GM12878 (cell line): ENCODE data around the gene KIRREL3.

Experiments used
- BHLHE40 ChIP-seq, 2 experiments: fragments of 450-650 bp in 1 of 2; IDR thresholded peaks; 2 replicates each; pipeline ENCODE4 v1.6.1; 2011 to 2017; ENCODE audit warnings: low read depth in 2 of 2, borderline replicate concordance in 1 of 2, improper control_type of control experiment in 1 of 2, low read length in 1 of 2, mild to moderate bottlenecking in 1 of 2
- CREB1 ChIP-seq: IDR thresholded peaks from 2 replicates; pipeline ENCODE4 v1.6.1; 2012; ENCODE audit warnings: low read depth, mild to moderate bottlenecking, inconsistent platforms
- NFIC ChIP-seq: IDR thresholded peaks from 2 replicates; pipeline ENCODE4 v1.6.1; 2012; ENCODE audit warnings: low read depth, mild to moderate bottlenecking, inconsistent platforms, low read length, moderate library complexity
- POLR2A ChIP-seq: IDR thresholded peaks from 2 replicates; pipeline ENCODE4 v1.6.1; 2011; ENCODE audit warnings: low read depth, mild to moderate bottlenecking, low read length
- SMC3 ChIP-seq: IDR thresholded peaks from 2 replicates; pipeline ENCODE4 v1.6.1; 2011; ENCODE audit warnings: low read length, improper control_type of control experiment, borderline replicate concordance
- SPI1 ChIP-seq: IDR thresholded peaks from 2 replicates; pipeline ENCODE4 v1.6.1; 2011; ENCODE audit warnings: low read depth, mild to moderate bottlenecking, low read length, moderate library complexity, borderline replicate concordance; ENCODE audit not compliant: insufficient read depth
- SRF ChIP-seq, 2 experiments: IDR thresholded peaks; 2 replicates each; pipeline ENCODE4 v1.6.1; 2011; ENCODE audit warnings: low read depth in 2 of 2, low read length in 2 of 2, mild to moderate bottlenecking in 1 of 2, moderate library complexity in 1 of 2
- TAF1 ChIP-seq: IDR thresholded peaks from 2 replicates; pipeline ENCODE4 v1.6.1; 2011; ENCODE audit warnings: mild to moderate bottlenecking, low read depth, low read length, borderline replicate concordance
- YY1 ChIP-seq: IDR thresholded peaks from 2 replicates; pipeline ENCODE4 v1.6.1; 2011; ENCODE audit warnings: low read depth, mild to moderate bottlenecking, low read length
- TF ChIP-seq, protein P1 (sequence below), 3 experiments: IDR thresholded peaks in 2 of 3; conservative IDR thresholded peaks in 1 of 3; 2 replicates each; pipeline ENCODE4 v1.5.1; 2011; ENCODE audit warnings: low read depth in 3 of 3, low read length in 3 of 3, mild to moderate bottlenecking in 3 of 3, control low read depth in 2 of 3, moderate library complexity in 2 of 3, inconsistent platforms in 1 of 3, mixed read lengths in 1 of 3; ENCODE audit not compliant: control insufficient read depth in 2 of 3, insufficient read depth in 1 of 3; ENCODE audit errors: extremely low read depth in 1 of 3
- TF ChIP-seq, protein P2 (sequence below): fragments of 450-650 bp; IDR thresholded peaks from 2 replicates; pipeline ENCODE4 v1.6.1; 2017; ENCODE audit warnings: low read depth, mild to moderate bottlenecking, moderate library complexity
- TF ChIP-seq, protein P3 (sequence below): IDR thresholded peaks from 2 replicates; pipeline ENCODE4 v1.6.1; 2012; ENCODE audit warnings: improper control_type of control experiment, low read depth, low read length; ENCODE audit not compliant: insufficient replicate concordance

DNA sequence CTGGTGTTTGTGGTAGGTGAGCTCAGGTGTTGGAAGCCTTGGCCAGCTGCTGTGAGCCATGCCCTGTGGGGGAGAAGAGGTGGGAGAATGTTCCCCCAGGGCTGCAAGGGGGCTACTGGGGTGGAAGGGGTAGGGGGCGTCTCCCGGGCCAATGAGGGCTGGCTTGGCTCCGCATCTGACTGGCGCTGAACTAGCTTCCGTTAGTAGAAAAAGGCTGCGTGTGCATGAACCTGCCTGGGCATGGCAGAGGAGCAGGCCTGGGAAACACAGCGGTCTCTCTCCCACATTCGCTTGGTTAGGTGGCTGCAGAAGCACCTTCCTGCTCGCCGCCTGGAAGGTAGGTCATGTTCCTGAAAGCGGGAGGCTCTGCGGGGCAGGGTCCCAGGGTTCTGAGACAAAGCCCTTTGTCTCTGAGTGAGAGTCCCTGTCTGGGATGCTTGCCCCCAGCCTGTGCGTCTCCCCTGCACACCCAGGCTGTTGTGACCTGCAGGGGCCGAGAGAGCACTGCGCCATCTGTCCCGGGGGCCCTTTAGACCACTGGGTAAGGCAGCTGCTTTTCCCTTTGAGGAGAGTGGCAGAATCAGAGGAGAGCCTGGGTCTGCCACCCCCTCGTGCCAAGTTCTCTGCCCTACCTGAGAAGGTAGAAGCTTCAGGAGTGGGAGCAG lies 466.3 kb downstream of the KIRREL3 start:
- TF ChIP-seq, protein P1, sequence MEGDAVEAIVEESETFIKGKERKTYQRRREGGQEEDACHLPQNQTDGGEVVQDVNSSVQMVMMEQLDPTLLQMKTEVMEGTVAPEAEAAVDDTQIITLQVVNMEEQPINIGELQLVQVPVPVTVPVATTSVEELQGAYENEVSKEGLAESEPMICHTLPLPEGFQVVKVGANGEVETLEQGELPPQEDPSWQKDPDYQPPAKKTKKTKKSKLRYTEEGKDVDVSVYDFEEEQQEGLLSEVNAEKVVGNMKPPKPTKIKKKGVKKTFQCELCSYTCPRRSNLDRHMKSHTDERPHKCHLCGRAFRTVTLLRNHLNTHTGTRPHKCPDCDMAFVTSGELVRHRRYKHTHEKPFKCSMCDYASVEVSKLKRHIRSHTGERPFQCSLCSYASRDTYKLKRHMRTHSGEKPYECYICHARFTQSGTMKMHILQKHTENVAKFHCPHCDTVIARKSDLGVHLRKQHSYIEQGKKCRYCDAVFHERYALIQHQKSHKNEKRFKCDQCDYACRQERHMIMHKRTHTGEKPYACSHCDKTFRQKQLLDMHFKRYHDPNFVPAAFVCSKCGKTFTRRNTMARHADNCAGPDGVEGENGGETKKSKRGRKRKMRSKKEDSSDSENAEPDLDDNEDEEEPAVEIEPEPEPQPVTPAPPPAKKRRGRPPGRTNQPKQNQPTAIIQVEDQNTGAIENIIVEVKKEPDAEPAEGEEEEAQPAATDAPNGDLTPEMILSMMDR (IDR thresholded peaks at IDR 0.05 in 2 of 3, conservative IDR thresholded peaks at IDR 0.05 in 1 of 3; ENCODE audit: control insufficient read depth in 2 of 3, extremely low read depth in 1 of 3, insufficient read depth in 1 of 3, low read depth in 3 of 3, low read length in 3 of 3) = no peak
- TF ChIP-seq SPI1 (no peak), CREB1 (no peak), TAF1 (no peak), SMC3 (no peak), BHLHE40 (IDR thresholded peaks at IDR 0.05; ENCODE audit: borderline replicate concordance in 1 of 2, low read depth in 2 of 2, low read length in 1 of 2) (no peak), YY1 (no peak), POLR2A (no peak), SRF (IDR thresholded peaks at IDR 0.05; ENCODE audit: low read depth in 2 of 2, low read length in 2 of 2) (no peak), NFIC (no peak)
- TF ChIP-seq, protein P2, sequence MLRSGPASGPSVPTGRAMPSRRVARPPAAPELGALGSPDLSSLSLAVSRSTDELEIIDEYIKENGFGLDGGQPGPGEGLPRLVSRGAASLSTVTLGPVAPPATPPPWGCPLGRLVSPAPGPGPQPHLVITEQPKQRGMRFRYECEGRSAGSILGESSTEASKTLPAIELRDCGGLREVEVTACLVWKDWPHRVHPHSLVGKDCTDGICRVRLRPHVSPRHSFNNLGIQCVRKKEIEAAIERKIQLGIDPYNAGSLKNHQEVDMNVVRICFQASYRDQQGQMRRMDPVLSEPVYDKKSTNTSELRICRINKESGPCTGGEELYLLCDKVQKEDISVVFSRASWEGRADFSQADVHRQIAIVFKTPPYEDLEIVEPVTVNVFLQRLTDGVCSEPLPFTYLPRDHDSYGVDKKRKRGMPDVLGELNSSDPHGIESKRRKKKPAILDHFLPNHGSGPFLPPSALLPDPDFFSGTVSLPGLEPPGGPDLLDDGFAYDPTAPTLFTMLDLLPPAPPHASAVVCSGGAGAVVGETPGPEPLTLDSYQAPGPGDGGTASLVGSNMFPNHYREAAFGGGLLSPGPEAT = no peak
- TF ChIP-seq, protein P3, sequence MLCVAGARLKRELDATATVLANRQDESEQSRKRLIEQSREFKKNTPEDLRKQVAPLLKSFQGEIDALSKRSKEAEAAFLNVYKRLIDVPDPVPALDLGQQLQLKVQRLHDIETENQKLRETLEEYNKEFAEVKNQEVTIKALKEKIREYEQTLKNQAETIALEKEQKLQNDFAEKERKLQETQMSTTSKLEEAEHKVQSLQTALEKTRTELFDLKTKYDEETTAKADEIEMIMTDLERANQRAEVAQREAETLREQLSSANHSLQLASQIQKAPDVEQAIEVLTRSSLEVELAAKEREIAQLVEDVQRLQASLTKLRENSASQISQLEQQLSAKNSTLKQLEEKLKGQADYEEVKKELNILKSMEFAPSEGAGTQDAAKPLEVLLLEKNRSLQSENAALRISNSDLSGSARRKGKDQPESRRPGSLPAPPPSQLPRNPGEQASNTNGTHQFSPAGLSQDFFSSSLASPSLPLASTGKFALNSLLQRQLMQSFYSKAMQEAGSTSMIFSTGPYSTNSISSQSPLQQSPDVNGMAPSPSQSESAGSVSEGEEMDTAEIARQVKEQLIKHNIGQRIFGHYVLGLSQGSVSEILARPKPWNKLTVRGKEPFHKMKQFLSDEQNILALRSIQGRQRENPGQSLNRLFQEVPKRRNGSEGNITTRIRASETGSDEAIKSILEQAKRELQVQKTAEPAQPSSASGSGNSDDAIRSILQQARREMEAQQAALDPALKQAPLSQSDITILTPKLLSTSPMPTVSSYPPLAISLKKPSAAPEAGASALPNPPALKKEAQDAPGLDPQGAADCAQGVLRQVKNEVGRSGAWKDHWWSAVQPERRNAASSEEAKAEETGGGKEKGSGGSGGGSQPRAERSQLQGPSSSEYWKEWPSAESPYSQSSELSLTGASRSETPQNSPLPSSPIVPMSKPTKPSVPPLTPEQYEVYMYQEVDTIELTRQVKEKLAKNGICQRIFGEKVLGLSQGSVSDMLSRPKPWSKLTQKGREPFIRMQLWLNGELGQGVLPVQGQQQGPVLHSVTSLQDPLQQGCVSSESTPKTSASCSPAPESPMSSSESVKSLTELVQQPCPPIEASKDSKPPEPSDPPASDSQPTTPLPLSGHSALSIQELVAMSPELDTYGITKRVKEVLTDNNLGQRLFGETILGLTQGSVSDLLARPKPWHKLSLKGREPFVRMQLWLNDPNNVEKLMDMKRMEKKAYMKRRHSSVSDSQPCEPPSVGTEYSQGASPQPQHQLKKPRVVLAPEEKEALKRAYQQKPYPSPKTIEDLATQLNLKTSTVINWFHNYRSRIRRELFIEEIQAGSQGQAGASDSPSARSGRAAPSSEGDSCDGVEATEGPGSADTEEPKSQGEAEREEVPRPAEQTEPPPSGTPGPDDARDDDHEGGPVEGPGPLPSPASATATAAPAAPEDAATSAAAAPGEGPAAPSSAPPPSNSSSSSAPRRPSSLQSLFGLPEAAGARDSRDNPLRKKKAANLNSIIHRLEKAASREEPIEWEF = no peak
